Left lung (tissue), 10 donors: Measurements from ENCODE around the gene DMAC2L. TPM values are rescaled to one million over a fixed set of nuclear protein-coding genes. Genes with fewer than 3 reads are reported as not detected.

ENCODE experiments used
- ATAC-seq: fragments of 200-7000 bp; cut with Tn5 transposase; one replicate; pipeline ENCODE4 v1.9.1; 2020; ENCODE audit warnings: moderate library complexity
- DNase-seq, 4 donors: peaks; one replicate each; pipeline ENCODE4 v3.0.0-alpha.2; 2013 to 2020
- H3K27ac ChIP-seq, 2 donors: fragments of 200-600 bp; sonication (generic) in 1 of 2; one replicate each; pipeline versions ENCODE4 v1.5.0 to v1.8.0; 2020 to 2021
- H3K27me3 ChIP-seq, 2 donors: fragments of 200-600 bp; sonication (generic) in 1 of 2; one replicate each; pipeline versions ENCODE4 v1.5.0 to v1.8.0; 2020 to 2021
- H3K36me3 ChIP-seq, 2 donors: fragments of 200-600 bp; sonication (generic) in 1 of 2; one replicate each; pipeline versions ENCODE4 v1.5.0 to v1.8.0; 2020 to 2021
- H3K4me1 ChIP-seq, 2 donors: fragments of 200-600 bp; one replicate each; pipeline ENCODE4 v1.8.0; 2021
- H3K4me3 ChIP-seq, 2 donors: fragments of 200-600 bp; sonication (generic) in 1 of 2; one replicate each; pipeline versions ENCODE4 v1.5.0 to v1.8.0; 2020 to 2021; ENCODE audit warnings: mild to moderate bottlenecking in 1 of 2
- H3K9me3 ChIP-seq, 2 donors: fragments of 200-600 bp; sonication (generic) in 1 of 2; one replicate each; pipeline versions ENCODE4 v1.5.0 to v1.8.0; 2020 to 2021
- CTCF ChIP-seq, 2 donors: fragments of 200-600 bp; sonication (generic) in 1 of 2; IDR thresholded peaks; one replicate each; pipeline versions ENCODE4 v1.5.0 to v1.8.0; 2021; ENCODE audit warnings: antibody characterized with exemption in 2 of 2
- intact Hi-C, 2 donors: fragments of 100-400 bp; cut with DNase I; formaldehyde crosslinking; loops; one replicate each; pipeline versions ENCODE4 v1.11.2 to v1.14.2; 2022
- polyA plus RNA-seq, 6 donors: library from polyadenylated mRNA; unstranded; fragments of 120-200 nt; gene quantifications; one replicate each; pipeline ENCODE4 v1.2.1, GENCODE V29; 2013; ENCODE audit not compliant: insufficient read length in 6 of 6
- total RNA-seq, 2 donors: library from RNA; stranded (reverse); fragmentation: NEBNext Ultra II Directional; extraction: Animal tissue kit (Norgen Biotek cat#: 25700); gene quantifications; one replicate each; pipeline ENCODE4 v1.2.1, GENCODE V29; 2021
- donor health status: DM: no; HTN: yes; CAD: no.
- donor health status: DM: no; HTN: no; CAD: no.

DMAC2L gene
- total and polyA plus RNA-seq, 8 donors = 15.7 to 26.6 (median 24.0) TPM

DNA sequence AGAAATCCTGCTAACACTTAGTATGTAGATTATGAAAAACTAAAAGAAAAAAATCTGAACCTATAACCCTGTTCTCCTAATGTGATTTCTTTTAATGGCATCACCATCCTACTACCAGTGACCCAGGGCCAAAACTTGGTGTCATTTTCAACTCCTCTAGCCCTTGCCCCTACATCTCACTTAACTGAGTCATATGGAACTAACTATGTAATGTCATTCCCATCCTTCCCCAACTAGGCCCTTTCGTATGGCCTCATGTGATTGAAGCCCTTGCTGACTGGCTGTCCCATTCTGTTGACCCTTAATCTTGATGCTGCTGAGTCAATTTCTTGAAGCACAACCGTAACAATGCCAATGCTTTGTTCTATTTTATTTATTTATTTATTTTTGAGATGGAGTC lies 7.6 kb downstream of the DMAC2L start:
- intact Hi-C loops = loop anchor here (5.0 to 10.0 kb wide), 2 partner anchors 213 to 215 kb away; partner anchors contain the start of gene MAP4K5 (in 2 of the 2)
- no peak overlapping the region for H3K27ac ChIP-seq
- no peak for ATAC-seq

DNA sequence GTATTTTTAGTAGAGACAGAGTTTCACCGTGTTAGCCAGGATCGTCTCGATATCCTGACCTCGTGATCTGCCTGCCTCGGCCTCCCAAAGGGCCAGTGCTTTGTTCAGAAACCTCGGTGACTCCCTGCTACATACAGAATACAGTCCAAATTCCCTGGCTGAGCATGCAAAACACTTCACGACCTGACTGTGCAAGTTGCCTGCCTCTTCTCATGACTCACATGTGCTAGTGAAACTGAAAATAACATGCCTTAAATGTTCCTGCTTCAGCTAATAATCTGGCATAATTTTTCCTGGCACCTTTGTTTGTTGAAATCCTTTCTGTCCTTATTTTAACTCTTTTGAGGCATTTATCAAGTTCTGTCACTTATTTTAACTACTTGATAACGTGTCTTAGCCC lies 8.2 kb downstream of the DMAC2L start:
- H3K9me3 ChIP-seq = no peaks in the 10 kb centered on the region
- ATAC-seq (peak; percentile 50), DNase-seq (no peak)
- intact Hi-C loops = loop anchor here in 1 of 2 donors (5.0 kb wide), 1 partner anchor 212 kb away; the partner anchor contains the start of gene MAP4K5
- no peaks in the 10 kb centered on the region for H3K27me3 ChIP-seq
- TF ChIP-seq CTCF (IDR thresholded peaks at IDR 0.05) = no peak
- H3K4me3 ChIP-seq = no peak overlapping the region
- H3K36me3 ChIP-seq = peaks cover 0 to 20% of the 10 kb centered on the region in 2 donors
- peak overlapping the region; percentile 73 to 80 for H3K27ac ChIP-seq
- peaks cover 3 to 35% of the 10 kb centered on the region in 2 donors for H3K4me1 ChIP-seq

More for the DNA sequence above, 7.6 kb downstream of the DMAC2L start:
- H3K27me3 ChIP-seq = no peaks in the 10 kb centered on the region
- H3K4me3 ChIP-seq = no peak overlapping the region
- no peaks in the 10 kb centered on the region for H3K9me3 ChIP-seq
- peaks cover 3 to 35% of the 10 kb centered on the region in 2 donors for H3K4me1 ChIP-seq
- DNase-seq = no peak
- H3K36me3 ChIP-seq = peaks cover 0 to 15% of the 10 kb centered on the region in 2 donors
- TF ChIP-seq CTCF (IDR thresholded peaks at IDR 0.05) = no peak

GRCh38 chr14:50321009-50321660 lies 9.0 kb downstream of the DMAC2L start:
- DNase-seq = peak in 3 of 4 donors; percentile 59 to 87 (median 81)
- peak; percentile 99 for ATAC-seq
- intact Hi-C loops = loop anchor here in 1 of 2 donors (5.0 kb wide), 1 partner anchor 211 kb away; the partner anchor contains the start of gene MAP4K5
- no peaks in the 10 kb centered on the region for H3K9me3 ChIP-seq
- peaks cover 0 to 28% of the 10 kb centered on the region in 2 donors for H3K36me3 ChIP-seq
- peak; percentile 69 to 83 for TF ChIP-seq CTCF (IDR thresholded peaks at IDR 0.05)
- no peaks in the 10 kb centered on the region for H3K27me3 ChIP-seq
- peak overlapping the region; percentile 73 to 80 for H3K27ac ChIP-seq
- H3K4me3 ChIP-seq = peak overlapping the region in 1 of 2 donors; percentile 14
- peaks cover 3 to 35% of the 10 kb centered on the region in 2 donors for H3K4me1 ChIP-seq

- no peak overlapping the region for H3K4me3 ChIP-seq
- no peak for DNase-seq
- no peaks in the 10 kb centered on the region for H3K9me3 ChIP-seq
- no peak overlapping the region for H3K27ac ChIP-seq
- H3K27me3 ChIP-seq = no peaks in the 10 kb centered on the region
- H3K36me3 ChIP-seq = peaks cover 0 to 34% of the 10 kb centered on the region in 2 donors
- intact Hi-C loops = no loop called here
- no peak for TF ChIP-seq CTCF (IDR thresholded peaks at IDR 0.05)
- ATAC-seq = no peak
- peaks cover 9 to 17% of the 10 kb centered on the region in 2 donors for H3K4me1 ChIP-seq
Measured at GRCh38 chr14:50331596-50331995, 19.5 kb downstream of the DMAC2L start.

DNA sequence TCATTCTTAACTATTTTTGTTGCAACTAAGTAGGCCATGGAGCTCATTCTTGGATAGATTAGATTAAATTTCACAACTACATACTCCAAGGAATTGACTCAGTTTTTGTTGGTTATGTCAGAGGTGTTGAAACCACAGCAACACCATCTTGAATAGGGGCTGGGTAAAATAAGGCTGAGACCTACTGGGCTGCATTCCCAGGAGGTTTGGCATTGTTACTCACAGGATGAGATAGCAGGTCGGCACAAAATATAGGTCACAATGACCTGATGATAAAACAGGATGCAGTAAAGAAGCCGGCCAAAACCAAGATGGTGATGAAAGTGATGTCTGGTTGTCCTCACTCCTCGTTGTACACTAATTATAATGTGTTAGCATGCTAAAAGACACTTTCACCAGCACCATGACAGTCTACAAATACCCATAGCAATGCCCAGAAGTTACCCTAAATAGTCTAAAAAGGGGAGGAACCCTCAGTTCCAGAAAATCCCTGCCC lies 20.9 kb downstream of the DMAC2L start:
- no peak for TF ChIP-seq CTCF (IDR thresholded peaks at IDR 0.05)
- intact Hi-C loops = no loop called here
- DNase-seq (no peak), ATAC-seq (no peak)
- peaks cover 9 to 23% of the 10 kb centered on the region in 2 donors for H3K4me1 ChIP-seq
- H3K4me3 ChIP-seq = no peak overlapping the region
- H3K27ac ChIP-seq = no peak overlapping the region
- H3K36me3 ChIP-seq = peaks cover 0 to 30% of the 10 kb centered on the region in 2 donors
- no peaks in the 10 kb centered on the region for H3K27me3 ChIP-seq
- no peaks in the 10 kb centered on the region for H3K9me3 ChIP-seq
